GM12878 (cell line): ENCODE data around the gene CD69. TPM values are rescaled to one million over a fixed set of nuclear protein-coding genes. Genes with fewer than 3 reads are reported as not detected.

Experiments used
- ATAC-seq: fragments of 200-7000 bp; cut with Tn5 transposase; 3 replicates; pipeline ENCODE4 v1.9.1; 2020; ENCODE audit warnings: mild to moderate bottlenecking, moderate library complexity
- BruUV-seq: library from RNA; stranded (reverse); fragments of 400-500 nt; replicated peaks from 2 replicates; lab custom pipeline; 2021; lab: Mats Ljungman, UMichigan
- CTCF ChIA-PET: fragments of 300-600 bp; sonication (Branson Sonifier 250); formaldehyde crosslinking; extraction: SDS; loops from one replicate; lab custom pipeline; 2021; ENCODE audit warnings: inconsistent platforms; lab: Yijun Ruan, JAX
- POLR2A ChIA-PET: fragments of 350-600 bp; formaldehyde crosslinking; extraction: SDS; loops from one replicate; lab custom pipeline; 2021; ENCODE audit warnings: inconsistent platforms; lab: Charles Lee
- RAD21 ChIA-PET: fragments of 300-600 bp; sonication (Branson Sonifier 250); formaldehyde crosslinking; loops from one replicate; lab custom pipeline; 2023; ENCODE audit warnings: antibody characterized with exemption; ENCODE audit not compliant: unreplicated experiment; lab: Charles Lee
- SMC1A ChIA-PET: fragments of 300-600 bp; sonication (Branson Sonifier 250); formaldehyde crosslinking; loops from one replicate; lab custom pipeline; 2023; ENCODE audit not compliant: unreplicated experiment, uncharacterized antibody; lab: Charles Lee
- DNase-seq: peaks from one replicate; pipeline ENCODE4 v3.0.0-alpha.2; 2011; ENCODE audit warnings: low read depth, low spot score
- FAIRE-seq: peaks from 3 replicates; lab custom pipeline; 2011; peaks lifted over from hg19 to GRCh38; lab: Jason Lieb, UNC
- H2AFZ ChIP-seq: 2 replicates; pipeline ENCODE4 v1.6.0; 2011; ENCODE audit warnings: low read depth, low read length, control low read depth; ENCODE audit not compliant: control insufficient read depth
- H3K27ac ChIP-seq: 2 replicates; pipeline ENCODE4 v1.5.1; 2011; ENCODE audit warnings: control low read depth; ENCODE audit not compliant: control insufficient read depth, insufficient read depth
- H3K27me3 ChIP-seq, 2 experiments: replicated peaks in 1 of 2; 2 replicates each; pipeline versions ENCODE4 v1.6.0 to v1.6.1; 2011; ENCODE audit warnings: low read length in 1 of 2; ENCODE audit not compliant: control insufficient read depth in 2 of 2, insufficient read depth in 2 of 2
- H3K36me3 ChIP-seq, 2 experiments: 2 replicates each; pipeline ENCODE4 v1.5.1; 2011; ENCODE audit warnings: low read length in 1 of 2; ENCODE audit not compliant: control insufficient read depth in 2 of 2, insufficient read depth in 2 of 2
- H3K4me1 ChIP-seq: 2 replicates; pipeline ENCODE4 v1.6.1; 2011; ENCODE audit warnings: mild to moderate bottlenecking, low read length, moderate library complexity, mixed read lengths; ENCODE audit not compliant: control insufficient read depth, insufficient read depth
- H3K4me2 ChIP-seq: 2 replicates; pipeline ENCODE4 v1.6.0; 2011; ENCODE audit warnings: control low read depth; ENCODE audit not compliant: control insufficient read depth, insufficient read depth
- H3K4me3 ChIP-seq: fragments of 200-600 bp; sonication (generic); 2 replicates; pipeline ENCODE4 v1.5.1; 2016
- H3K79me2 ChIP-seq: 2 replicates; pipeline ENCODE4 v1.6.0; 2011; ENCODE audit warnings: low read length; ENCODE audit not compliant: control insufficient read depth, insufficient read depth
- H3K9ac ChIP-seq: 2 replicates; pipeline ENCODE4 v1.8.0; 2011; ENCODE audit warnings: low read length, control low read depth, mixed read lengths; ENCODE audit not compliant: control insufficient read depth, insufficient read depth
- H3K9me3 ChIP-seq: replicated peaks from 3 replicates; pipeline ENCODE4 v1.5.1; 2011; ENCODE audit warnings: mild to moderate bottlenecking, low read length; ENCODE audit not compliant: control insufficient read depth, insufficient read depth
- H4K20me1 ChIP-seq: 2 replicates; pipeline ENCODE4 v1.6.0; 2011; ENCODE audit not compliant: control insufficient read depth, insufficient read depth
- LARP7 ChIP-seq: fragments of 450-650 bp; IDR thresholded peaks from 2 replicates; pipeline ENCODE4 v1.6.1; 2017; ENCODE audit warnings: mild to moderate bottlenecking
- NRF1 ChIP-seq: conservative IDR thresholded peaks from 2 replicates; pipeline ENCODE4 v1.6.1; 2011; ENCODE audit warnings: mild to moderate bottlenecking, low read depth, low read length, improper control_type of control experiment
- SIN3A ChIP-seq: IDR thresholded peaks from 2 replicates; pipeline ENCODE4 v1.6.1; 2012; ENCODE audit warnings: low read depth, low read length, improper control_type of control experiment
- TARDBP ChIP-seq: IDR thresholded peaks from 2 replicates; pipeline ENCODE4 v1.6.1; 2016; ENCODE audit warnings: borderline replicate concordance
- WGBS: methylation state at CpG from one replicate; pipeline ENCODE4 v1.1.6; 2016; ENCODE audit warnings: low lambda C conversion rate; ENCODE audit not compliant: insufficient replicate concordance, insufficient coverage; ENCODE audit errors: missing lambda C conversion rate; 5-methylcytosine and 5-hydroxymethylcytosine counted together
- in situ Hi-C: fragments of 300-500 bp; cut with MboI; formaldehyde crosslinking; loops from 9 replicates; pipeline ENCODE4 v1.14.3; 2018; ENCODE audit warnings: mixed read lengths
- intact Hi-C: fragments of 100-400 bp; cut with micrococcal nuclease; formaldehyde crosslinking; loops from one replicate; pipeline ENCODE4 v1.14.2; 2022; ENCODE audit not compliant: unreplicated experiment
- polyA plus RNA-seq, 11 experiments: library from polyadenylated mRNA; depleted of rRNA in 4 of 11; unstranded in 6 of 11; stranded (reverse) in 5 of 11; fragments of >200 nt; fragmentation: Nextera tagmentation in 4 of 11; fragmentation: Illumina TruSeq in 1 of 11; extraction: Ambion mirVana in 4 of 11; extraction: Trizol in 1 of 11; gene quantifications; 1 replicate in 1 of 11; 2 replicates in 10 of 11; pipeline versions ENCODE4 v1.2.1 to v1.2.3, GENCODE V29; 2011 to 2016; ENCODE audit warnings: inconsistent platforms in 2 of 11, missing spikeins in 2 of 11, low read depth in 1 of 11
- total RNA-seq, 4 experiments: library from RNA; depleted of rRNA in 3 of 4; stranded (reverse); fragments of >200 nt in 3 of 4; fragmentation: Illumina TruSeq in 1 of 4; extraction: Trizol in 1 of 4; gene quantifications; 2 replicates each; pipeline versions ENCODE4 v1.2.1 to v1.2.3, GENCODE V29; 2013 to 2021
- TF ChIP-seq, protein P1 (sequence below): fragments of 450-650 bp; IDR thresholded peaks from 2 replicates; pipeline ENCODE4 v1.6.1; 2016; ENCODE audit warnings: mild to moderate bottlenecking
- TF ChIP-seq, protein P2 (sequence below): IDR thresholded peaks from 2 replicates; pipeline ENCODE4 v1.6.1; 2012; ENCODE audit warnings: low read depth, low read length, improper control_type of control experiment

The CD69 gene
- total and polyA plus RNA-seq, 10 of the 15 experiments (the other 5 are each of a cell fraction or from before 2014, with no cell fraction given) = 7.3 to 156 (median 15.0) TPM

DNA sequence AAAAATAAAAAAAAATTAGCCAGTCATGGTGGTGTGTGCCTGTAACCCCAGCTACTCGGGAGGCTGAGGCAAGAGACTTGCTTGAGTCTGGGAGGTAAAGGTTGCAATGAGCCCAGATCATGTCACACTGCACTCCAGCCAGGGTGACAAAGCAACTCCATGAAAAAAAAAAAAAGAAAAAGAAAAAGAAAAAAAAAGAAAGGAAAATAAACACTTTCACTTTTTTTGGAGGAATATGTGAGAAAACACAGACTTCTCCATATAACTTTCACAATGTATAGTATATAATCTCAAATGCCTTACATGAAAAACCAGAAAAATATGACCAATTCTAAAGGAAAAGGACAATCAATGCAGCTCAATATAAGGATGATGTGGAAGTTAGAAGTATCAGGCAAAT is 36.7 kb downstream of the CD69 start:
- Histone ChIP-seq H3K27me3 (no peaks in the 10 kb centered on the region; a peak in 1 of 4 replicates), H3K27ac (peak overlapping the region; percentile 88), H3K9ac (peak overlapping the region; percentile 62), H3K9me3 (no peaks in the 10 kb centered on the region; the same call in 2 of the 3 replicates), H3K79me2 (peaks cover 96% of the 10 kb centered on the region), H3K36me3 (no peaks in the 10 kb centered on the region), H3K4me2 (peak overlapping the region; percentile 81), H3K4me3 (peak overlapping the region; percentile 34), H2AFZ (no peak overlapping the region), H4K20me1 (no peaks in the 10 kb centered on the region), H3K4me1 (peaks cover 35% of the 10 kb centered on the region)
- BruUV-seq = no TSS peak
- ChIA-PET SMC1A (interaction anchor here (0.6 to 1.6 kb wide), 4 partner anchors 9 to 77 kb away, joined by 3 to 4 read pairs (median 3); partner anchors contain the start of gene CLECL1), RAD21 (no interaction called here), CTCF (interaction anchor here (1.1 to 2.0 kb wide), 3 partner anchors 13 to 89 kb away, joined by 3 to 7 read pairs (median 6); no protein-coding TSS in a partner anchor), POLR2A (no interaction called here)
- 0% methylated on average over 1 of the region's 1 CpG for WGBS
- no peak for ATAC-seq
- intact Hi-C loops (no loop called here), in situ Hi-C loops (no loop called here)
- DNase-seq = no peak
- FAIRE-seq = no peak
- TF ChIP-seq, protein P1, sequence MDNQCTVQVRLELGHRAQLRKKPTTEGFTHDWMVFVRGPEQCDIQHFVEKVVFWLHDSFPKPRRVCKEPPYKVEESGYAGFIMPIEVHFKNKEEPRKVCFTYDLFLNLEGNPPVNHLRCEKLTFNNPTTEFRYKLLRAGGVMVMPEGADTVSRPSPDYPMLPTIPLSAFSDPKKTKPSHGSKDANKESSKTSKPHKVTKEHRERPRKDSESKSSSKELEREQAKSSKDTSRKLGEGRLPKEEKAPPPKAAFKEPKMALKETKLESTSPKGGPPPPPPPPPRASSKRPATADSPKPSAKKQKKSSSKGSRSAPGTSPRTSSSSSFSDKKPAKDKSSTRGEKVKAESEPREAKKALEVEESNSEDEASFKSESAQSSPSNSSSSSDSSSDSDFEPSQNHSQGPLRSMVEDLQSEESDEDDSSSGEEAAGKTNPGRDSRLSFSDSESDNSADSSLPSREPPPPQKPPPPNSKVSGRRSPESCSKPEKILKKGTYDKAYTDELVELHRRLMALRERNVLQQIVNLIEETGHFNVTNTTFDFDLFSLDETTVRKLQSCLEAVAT = 0 out of 2 replicates have a peak, but pooled peaks have one; percentile 56
- TF ChIP-seq NRF1 = no peak
- no peak for TF ChIP-seq TARDBP
- TF ChIP-seq, protein P2, sequence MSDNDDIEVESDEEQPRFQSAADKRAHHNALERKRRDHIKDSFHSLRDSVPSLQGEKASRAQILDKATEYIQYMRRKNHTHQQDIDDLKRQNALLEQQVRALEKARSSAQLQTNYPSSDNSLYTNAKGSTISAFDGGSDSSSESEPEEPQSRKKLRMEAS = no peak
- no peak for TF ChIP-seq SIN3A
- TF ChIP-seq LARP7 = no peak
